ENCODE results near the gene TRAF1. TPM values are rescaled to one million over a fixed set of nuclear protein-coding genes. Genes with fewer than 3 reads are reported as not detected.

TRAF1 gene
- total and polyA plus RNA-seq, 10 of the 15 experiments (the other 5 are each of a cell fraction or from before 2014, with no cell fraction given), result 13.8 to 163 (median 128) TPM

GRCh38 chr9:120915854-120916470 lies 10.6 kb downstream of the TRAF1 start (continued):
- TF ChIP-seq NR2F1 (conservative IDR thresholded peaks at IDR 0.05), result no peak
- TF ChIP-seq FOXK2 (IDR thresholded peaks at IDR 0.05), result no peak
- TF ChIP-seq NRF1 (conservative IDR thresholded peaks at IDR 0.05; ENCODE audit: low read depth, low read length), result no peak
- TF ChIP-seq RUNX3 (IDR thresholded peaks at IDR 0.05; ENCODE audit: low read length), result peak; percentile 40; the same call in 1 of the 2 replicates
- no peak for TF ChIP-seq TCF7 (IDR thresholded peaks at IDR 0.05; ENCODE audit: borderline replicate concordance)
- TF ChIP-seq ESRRA (IDR thresholded peaks at IDR 0.05; ENCODE audit: low read length), result no peak
- TF ChIP-seq DPF2 (IDR thresholded peaks at IDR 0.05), result no peak
- no peak for TF ChIP-seq RFX5 (IDR thresholded peaks at IDR 0.05; ENCODE audit: low read depth, low read length)
- 0 out of 2 replicates have a peak, but pooled peaks have one; percentile 11 for TF ChIP-seq CREB1 (IDR thresholded peaks at IDR 0.05; ENCODE audit: low read depth)
- no peak for TF ChIP-seq CHD1 (IDR thresholded peaks at IDR 0.05; ENCODE audit: low read depth, low read length)
- TF ChIP-seq FOXM1 (IDR thresholded peaks at IDR 0.05; ENCODE audit: low read depth, low read length), result no peak; the same call in 1 of the 2 replicates
- TF ChIP-seq ZNF24 (IDR thresholded peaks at IDR 0.05), result no peak
- TF ChIP-seq PBX3 (IDR thresholded peaks at IDR 0.05; ENCODE audit: insufficient replicate concordance, low read depth, low read length), result peak; percentile 44
- TF ChIP-seq, protein P1, sequence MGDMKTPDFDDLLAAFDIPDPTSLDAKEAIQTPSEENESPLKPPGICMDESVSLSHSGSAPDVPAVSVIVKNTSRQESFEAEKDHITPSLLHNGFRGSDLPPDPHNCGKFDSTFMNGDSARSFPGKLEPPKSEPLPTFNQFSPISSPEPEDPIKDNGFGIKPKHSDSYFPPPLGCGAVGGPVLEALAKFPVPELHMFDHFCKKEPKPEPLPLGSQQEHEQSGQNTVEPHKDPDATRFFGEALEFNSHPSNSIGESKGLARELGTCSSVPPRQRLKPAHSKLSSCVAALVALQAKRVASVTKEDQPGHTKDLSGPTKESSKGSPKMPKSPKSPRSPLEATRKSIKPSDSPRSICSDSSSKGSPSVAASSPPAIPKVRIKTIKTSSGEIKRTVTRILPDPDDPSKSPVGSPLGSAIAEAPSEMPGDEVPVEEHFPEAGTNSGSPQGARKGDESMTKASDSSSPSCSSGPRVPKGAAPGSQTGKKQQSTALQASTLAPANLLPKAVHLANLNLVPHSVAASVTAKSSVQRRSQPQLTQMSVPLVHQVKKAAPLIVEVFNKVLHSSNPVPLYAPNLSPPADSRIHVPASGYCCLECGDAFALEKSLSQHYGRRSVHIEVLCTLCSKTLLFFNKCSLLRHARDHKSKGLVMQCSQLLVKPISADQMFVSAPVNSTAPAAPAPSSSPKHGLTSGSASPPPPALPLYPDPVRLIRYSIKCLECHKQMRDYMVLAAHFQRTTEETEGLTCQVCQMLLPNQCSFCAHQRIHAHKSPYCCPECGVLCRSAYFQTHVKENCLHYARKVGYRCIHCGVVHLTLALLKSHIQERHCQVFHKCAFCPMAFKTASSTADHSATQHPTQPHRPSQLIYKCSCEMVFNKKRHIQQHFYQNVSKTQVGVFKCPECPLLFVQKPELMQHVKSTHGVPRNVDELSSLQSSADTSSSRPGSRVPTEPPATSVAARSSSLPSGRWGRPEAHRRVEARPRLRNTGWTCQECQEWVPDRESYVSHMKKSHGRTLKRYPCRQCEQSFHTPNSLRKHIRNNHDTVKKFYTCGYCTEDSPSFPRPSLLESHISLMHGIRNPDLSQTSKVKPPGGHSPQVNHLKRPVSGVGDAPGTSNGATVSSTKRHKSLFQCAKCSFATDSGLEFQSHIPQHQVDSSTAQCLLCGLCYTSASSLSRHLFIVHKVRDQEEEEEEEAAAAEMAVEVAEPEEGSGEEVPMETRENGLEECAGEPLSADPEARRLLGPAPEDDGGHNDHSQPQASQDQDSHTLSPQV (IDR thresholded peaks at IDR 0.05), result no peak
- 0 out of 2 replicates have a peak, but pooled peaks have one; percentile 33 for TF ChIP-seq GABPA (IDR thresholded peaks at IDR 0.05; ENCODE audit: low read depth)
- no peak for TF ChIP-seq E2F4 (IDR thresholded peaks at IDR 0.05; ENCODE audit: low read depth, low read length)
- no peak for TF ChIP-seq KAT2A (conservative IDR thresholded peaks at IDR 0.05; ENCODE audit: control insufficient read depth, low read depth, low read length)
- TF ChIP-seq SMC3 (IDR thresholded peaks at IDR 0.05; ENCODE audit: borderline replicate concordance, low read length), result no peak
- TF ChIP-seq SIX5 (IDR thresholded peaks at IDR 0.05; ENCODE audit: low read depth, low read length, severe bottlenecking), result no peak
- no peak for TF ChIP-seq RAD21 (IDR thresholded peaks at IDR 0.05; ENCODE audit: insufficient read depth, low read depth, low read length)
- TF ChIP-seq SUPT20H (IDR thresholded peaks at IDR 0.05; ENCODE audit: borderline replicate concordance, control insufficient read depth, low read depth, low read length), result no peak
- TF ChIP-seq, protein P2, sequence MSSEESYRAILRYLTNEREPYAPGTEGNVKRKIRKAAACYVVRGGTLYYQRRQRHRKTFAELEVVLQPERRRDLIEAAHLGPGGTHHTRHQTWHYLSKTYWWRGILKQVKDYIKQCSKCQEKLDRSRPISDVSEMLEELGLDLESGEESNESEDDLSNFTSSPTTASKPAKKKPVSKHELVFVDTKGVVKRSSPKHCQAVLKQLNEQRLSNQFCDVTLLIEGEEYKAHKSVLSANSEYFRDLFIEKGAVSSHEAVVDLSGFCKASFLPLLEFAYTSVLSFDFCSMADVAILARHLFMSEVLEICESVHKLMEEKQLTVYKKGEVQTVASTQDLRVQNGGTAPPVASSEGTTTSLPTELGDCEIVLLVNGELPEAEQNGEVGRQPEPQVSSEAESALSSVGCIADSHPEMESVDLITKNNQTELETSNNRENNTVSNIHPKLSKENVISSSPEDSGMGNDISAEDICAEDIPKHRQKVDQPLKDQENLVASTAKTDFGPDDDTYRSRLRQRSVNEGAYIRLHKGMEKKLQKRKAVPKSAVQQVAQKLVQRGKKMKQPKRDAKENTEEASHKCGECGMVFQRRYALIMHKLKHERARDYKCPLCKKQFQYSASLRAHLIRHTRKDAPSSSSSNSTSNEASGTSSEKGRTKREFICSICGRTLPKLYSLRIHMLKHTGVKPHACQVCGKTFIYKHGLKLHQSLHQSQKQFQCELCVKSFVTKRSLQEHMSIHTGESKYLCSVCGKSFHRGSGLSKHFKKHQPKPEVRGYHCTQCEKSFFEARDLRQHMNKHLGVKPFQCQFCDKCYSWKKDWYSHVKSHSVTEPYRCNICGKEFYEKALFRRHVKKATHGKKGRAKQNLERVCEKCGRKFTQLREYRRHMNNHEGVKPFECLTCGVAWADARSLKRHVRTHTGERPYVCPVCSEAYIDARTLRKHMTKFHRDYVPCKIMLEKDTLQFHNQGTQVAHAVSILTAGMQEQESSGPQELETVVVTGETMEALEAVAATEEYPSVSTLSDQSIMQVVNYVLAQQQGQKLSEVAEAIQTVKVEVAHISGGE (CRISPR knock-in tag; IDR thresholded peaks at IDR 0.05), result no peak
